ENCODE data around the gene HOXC6.
A peak's percentile ranks its signal among the peaks of the same experiment; 100 is the strongest.
"Not testable (repeated sequence)": the region's sequence is repeated elsewhere in the genome, so short reads cannot be mapped to it uniquely, and the experiment has no call there.

HOXC6 gene

DNA sequence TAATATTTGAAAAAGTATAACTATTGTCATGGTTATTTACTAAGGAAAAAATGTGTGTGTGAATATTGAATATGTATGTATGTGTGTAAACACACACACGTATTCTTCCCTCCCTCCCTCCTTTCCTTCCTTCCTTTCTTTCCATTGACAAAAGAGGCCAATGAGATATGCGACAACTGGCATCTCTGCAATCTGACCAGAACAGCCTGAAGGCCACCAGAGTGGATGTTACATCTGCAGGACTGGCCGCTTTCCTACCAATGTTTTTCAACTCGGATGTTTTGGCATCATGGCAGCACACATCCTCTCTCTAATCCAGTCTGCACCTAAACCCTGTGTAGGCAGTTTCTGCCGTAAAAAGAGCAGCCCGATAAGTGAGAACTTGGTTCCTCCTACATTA, 46.1 kb downstream of the HOXC6 start:
- peaks cover 5% of the 10 kb centered on the region for H3K4me1 ChIP-seq (ENCODE audit: control insufficient read depth, insufficient read depth, low read length)
- no peaks in the 10 kb centered on the region for H3K9me3 ChIP-seq (ENCODE audit: control insufficient read depth in 2 of 2, low read length in 2 of 2)
- no peaks in the 10 kb centered on the region for H3K36me3 ChIP-seq (ENCODE audit: control insufficient read depth in 2 of 2, insufficient read depth in 2 of 2, low read length in 2 of 2)

DNA sequence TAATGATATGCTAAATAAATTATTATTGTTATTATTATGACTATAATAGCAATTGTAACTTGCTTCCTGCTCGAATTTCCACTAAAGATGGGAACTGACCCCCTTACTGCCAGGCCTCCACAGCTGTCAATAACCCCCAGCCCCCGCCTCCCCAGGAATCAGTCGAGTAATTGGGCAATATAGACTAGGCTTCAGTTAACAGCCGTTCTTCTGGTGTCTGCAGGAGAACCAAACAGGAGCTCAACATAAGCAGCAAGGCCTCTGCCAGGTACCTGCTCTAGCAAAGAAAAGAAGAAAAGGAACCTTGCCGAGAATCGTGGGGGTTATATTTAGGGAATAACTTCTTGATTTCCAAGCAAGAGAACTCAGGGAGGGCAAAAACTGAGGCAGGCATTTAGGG, 47.2 kb downstream of the HOXC6 start:
- Histone ChIP-seq H3K4me3 (ENCODE audit: low read length in 2 of 2) (no peak overlapping the region), H3K27me3 (ENCODE audit: control insufficient read depth in 1 of 2, insufficient read depth in 2 of 2, low read length in 2 of 2) (peaks cover 3 to 6% of the 10 kb centered on the region in 2 donors), H3K4me1 (ENCODE audit: control insufficient read depth, insufficient read depth, low read length) (peaks cover 5% of the 10 kb centered on the region), H3K9me3 (ENCODE audit: control insufficient read depth in 2 of 2, low read length in 2 of 2) (no peaks in the 10 kb centered on the region), H3K36me3 (ENCODE audit: control insufficient read depth in 2 of 2, insufficient read depth in 2 of 2, low read length in 2 of 2) (no peaks in the 10 kb centered on the region), H3K27ac (ENCODE audit: low read length) (no peak overlapping the region), H3K9ac (ENCODE audit: low read length in 2 of 2) (no peak overlapping the region)

More for the DNA sequence above, 46.1 kb downstream of the HOXC6 start:
- H3K4me3 ChIP-seq (ENCODE audit: low read length in 2 of 2): no peak overlapping the region
- no peak overlapping the region for H3K27ac ChIP-seq (ENCODE audit: low read length)
- H3K27me3 ChIP-seq (ENCODE audit: control insufficient read depth in 1 of 2, insufficient read depth in 2 of 2, low read length in 2 of 2): peaks cover 3 to 6% of the 10 kb centered on the region in 2 donors
- H3K9ac ChIP-seq (ENCODE audit: low read length in 2 of 2): no peak overlapping the region

- peaks cover 5% of the 10 kb centered on the region for H3K4me1 ChIP-seq (ENCODE audit: control insufficient read depth, insufficient read depth, low read length)
- H3K9ac ChIP-seq (ENCODE audit: low read length in 2 of 2): no peak overlapping the region
- no peak overlapping the region for H3K27ac ChIP-seq (ENCODE audit: low read length)
- peaks cover 1 to 5% of the 10 kb centered on the region in 2 donors for H3K27me3 ChIP-seq (ENCODE audit: control insufficient read depth in 1 of 2, insufficient read depth in 2 of 2, low read length in 2 of 2)
- H3K36me3 ChIP-seq (ENCODE audit: control insufficient read depth in 2 of 2, insufficient read depth in 2 of 2, low read length in 2 of 2): no peaks in the 10 kb centered on the region
- H3K4me3 ChIP-seq (ENCODE audit: low read length in 2 of 2): no peak overlapping the region
- no peaks in the 10 kb centered on the region for H3K9me3 ChIP-seq (ENCODE audit: control insufficient read depth in 2 of 2, low read length in 2 of 2)
These were observed 47.7 kb downstream of the HOXC6 start for GRCh38 chr12:54075974-54076373.

- H3K27me3 ChIP-seq (ENCODE audit: control insufficient read depth in 1 of 2, insufficient read depth in 2 of 2, low read length in 2 of 2); H3K9me3 ChIP-seq (ENCODE audit: control insufficient read depth in 2 of 2, low read length in 2 of 2); H3K4me1 ChIP-seq (ENCODE audit: control insufficient read depth, insufficient read depth, low read length); H3K36me3 ChIP-seq (ENCODE audit: control insufficient read depth in 2 of 2, insufficient read depth in 2 of 2, low read length in 2 of 2): not testable (repeated sequence)
- H3K27ac ChIP-seq (ENCODE audit: low read length): peak overlapping the region; percentile 18
- peak overlapping the region in 1 of 2 donors; percentile 40 for H3K4me3 ChIP-seq (ENCODE audit: low read length in 2 of 2)
- peak overlapping the region in 1 of 2 donors; percentile 55 for H3K9ac ChIP-seq (ENCODE audit: low read length in 2 of 2)
These were observed 49.6 kb downstream of the HOXC6 start for GRCh38 chr12:54077843-54078242.

- Histone ChIP-seq H3K27ac (ENCODE audit: low read length) (peak overlapping the region; percentile 49), H3K4me3 (ENCODE audit: low read length in 2 of 2) (peak overlapping the region in 1 of 2 donors; percentile 54), H3K9ac (ENCODE audit: low read length in 2 of 2) (peak overlapping the region in 1 of 2 donors; percentile 29)
- not testable (repeated sequence) for H3K36me3 ChIP-seq (ENCODE audit: control insufficient read depth in 2 of 2, insufficient read depth in 2 of 2, low read length in 2 of 2); H3K4me1 ChIP-seq (ENCODE audit: control insufficient read depth, insufficient read depth, low read length); H3K27me3 ChIP-seq (ENCODE audit: control insufficient read depth in 1 of 2, insufficient read depth in 2 of 2, low read length in 2 of 2); H3K9me3 ChIP-seq (ENCODE audit: control insufficient read depth in 2 of 2, low read length in 2 of 2)
These were observed 50.9 kb downstream of the HOXC6 start for GRCh38 chr12:54079115-54079514.

Data from stomach smooth muscle (tissue), 2 donors.